HG02798 (cell line): ENCODE data around the gene TMIGD3.
A peak's percentile ranks its signal among the peaks of the same experiment; 100 is the strongest.

ENCODE experiments used
- ATAC-seq: cut with Tn5 transposase; IDR thresholded peaks from one replicate; pipeline ENCODE4 v1.9.1; 2021; ENCODE audit warnings: mild to moderate bottlenecking; ENCODE audit not compliant: unreplicated experiment, poor library complexity

The TMIGD3 gene

GRCh38 chr1:111450185-111450584, 53.2 kb downstream of the TMIGD3 start:
- ATAC-seq = no peak

DNA sequence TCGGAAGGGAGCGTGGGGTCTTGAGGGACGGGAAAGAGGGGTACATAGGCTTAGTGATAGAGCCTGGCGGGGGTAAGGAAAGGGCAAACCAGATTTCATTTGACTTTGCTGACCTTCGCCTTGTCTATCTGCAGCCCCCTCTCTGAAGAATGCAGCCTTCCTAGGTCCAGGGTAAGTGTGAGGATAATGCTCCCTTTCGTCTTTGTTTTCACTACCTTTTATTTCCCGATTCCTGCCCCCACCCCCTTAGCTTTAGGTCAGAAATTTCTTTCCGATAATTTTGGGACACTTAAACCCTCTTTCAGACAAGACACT, 53.8 kb downstream of the TMIGD3 start:
- no peak for ATAC-seq

DNA sequence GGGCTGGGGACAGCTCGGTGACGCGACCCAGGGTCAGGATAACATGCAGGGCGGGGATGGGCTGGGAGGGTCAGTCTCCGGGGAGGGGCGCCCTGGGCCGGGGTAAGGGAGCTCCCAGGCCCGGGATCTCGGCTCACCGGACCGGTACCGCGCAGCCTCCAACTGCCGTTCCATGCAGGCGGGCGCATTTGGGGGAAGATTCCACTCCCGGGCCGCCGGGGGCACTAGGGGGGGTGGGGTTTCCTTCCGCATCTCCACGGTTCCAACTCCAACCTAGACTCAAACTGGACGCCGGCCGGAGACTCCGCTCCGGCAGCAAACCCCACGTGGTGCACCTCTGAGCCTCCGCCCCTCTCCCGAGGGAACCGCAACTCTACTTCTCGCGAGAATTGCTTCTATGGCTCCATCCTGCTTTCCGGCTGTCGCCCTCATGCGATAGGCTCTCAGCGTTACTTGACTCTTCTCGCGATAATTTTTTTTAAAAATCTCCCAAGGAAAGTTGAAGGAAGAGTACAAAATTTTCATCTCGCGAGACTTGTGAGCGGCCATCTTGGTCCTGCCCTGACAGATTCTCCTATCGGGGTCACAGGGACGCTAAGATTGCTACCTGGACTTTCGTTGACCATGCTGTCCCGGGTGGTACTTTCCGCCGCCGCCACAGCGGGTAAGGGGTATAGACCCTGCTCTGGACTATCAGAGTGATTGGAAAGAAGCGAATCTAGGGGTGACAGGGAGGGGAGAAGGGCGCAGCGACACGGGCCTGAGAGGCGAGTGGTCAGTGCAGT, 54.3 kb downstream of the TMIGD3 start, which contains the start of the genes ATP5PB and WDR77:
Gene ATP5PB (plus strand): TSS at position 547 of the 785 bp plus-strand sequence. CDS start 78 bp downstream, at position 625.
Gene WDR77 (minus strand): TSS at position 339 of the 785 bp plus-strand sequence. CDS start 87 bp downstream, at position 252.
- peak; percentile 98 for ATAC-seq

DNA sequence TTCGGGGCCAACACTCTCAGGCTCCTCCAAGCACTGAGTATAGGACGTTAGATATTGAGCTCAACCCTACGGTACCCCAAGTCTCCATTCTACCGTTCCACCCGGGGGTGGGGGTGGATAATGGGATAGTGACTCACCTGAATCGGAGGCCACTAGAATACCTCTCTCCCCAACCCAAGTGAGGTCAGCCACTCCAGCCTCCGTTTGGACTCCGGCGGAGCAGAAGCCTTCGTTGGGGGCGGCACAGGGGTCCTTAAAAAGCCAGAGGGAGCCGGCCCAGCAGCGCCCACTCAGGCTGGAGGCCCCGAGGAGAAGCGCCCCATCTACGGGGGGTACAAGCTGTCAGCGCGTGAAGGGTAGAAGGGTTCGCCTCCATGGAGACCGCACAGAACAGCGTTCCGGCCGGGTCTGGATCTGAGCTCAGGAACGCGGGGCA, 54.9 kb downstream of the TMIGD3 start:
- peak; percentile 0 for ATAC-seq

DNA sequence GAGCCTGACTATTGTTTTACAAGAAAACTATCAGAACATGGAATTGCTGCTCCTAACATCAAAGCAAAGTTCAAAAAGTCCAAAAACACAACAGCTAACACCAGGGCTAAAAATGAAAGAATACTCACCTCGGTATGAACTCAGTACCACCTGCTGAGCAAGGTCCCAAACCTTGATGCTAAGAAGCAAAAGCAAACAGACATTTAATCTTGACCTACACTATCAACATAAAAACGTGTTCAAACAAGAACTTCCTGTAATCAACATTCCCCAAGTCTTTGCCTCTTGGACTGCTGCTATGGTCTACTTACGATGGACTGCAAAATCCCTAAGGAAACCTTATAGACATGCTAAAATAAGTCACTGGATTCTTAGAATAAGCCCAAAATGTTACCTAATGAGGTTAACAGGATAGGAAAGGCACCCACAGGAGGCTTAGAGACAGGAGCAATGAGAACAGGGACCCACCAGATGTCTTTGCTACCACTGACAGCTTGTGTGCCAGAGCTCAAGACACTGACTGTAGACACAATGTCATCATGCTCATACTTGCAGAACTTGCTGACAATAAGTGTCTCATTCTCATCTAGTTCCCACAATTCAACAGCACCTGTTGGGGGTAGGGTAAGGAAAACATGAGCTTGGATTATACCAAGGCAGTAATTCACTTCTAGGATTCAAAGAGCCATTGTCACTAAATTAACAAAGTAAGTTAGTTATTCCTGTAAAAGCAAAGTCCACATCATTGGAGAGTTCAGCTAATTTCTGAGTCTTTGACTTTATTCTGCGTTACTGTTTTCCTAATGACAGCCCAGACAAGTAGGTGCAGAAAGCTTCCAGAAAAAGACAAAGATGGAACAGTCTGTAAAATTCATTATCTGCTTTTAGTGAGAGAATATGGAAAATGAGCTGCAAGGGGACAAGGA, 56.2 kb downstream of the TMIGD3 start:
- no peak for ATAC-seq

- ATAC-seq = no peak
Measured at GRCh38 chr1:111446546-111446945, 56.9 kb downstream of the TMIGD3 start.

GRCh38 chr1:111444031-111444430, 59.4 kb downstream of the TMIGD3 start:
- ATAC-seq = no peak

GRCh38 chr1:111442457-111442856, 61.0 kb downstream of the TMIGD3 start:
- no peak for ATAC-seq

- no peak for ATAC-seq
Measured at GRCh38 chr1:111441573-111442192, 61.8 kb downstream of the TMIGD3 start.

- ATAC-seq = no peak
Measured at GRCh38 chr1:111439461-111440351, 63.7 kb downstream of the TMIGD3 start.

DNA sequence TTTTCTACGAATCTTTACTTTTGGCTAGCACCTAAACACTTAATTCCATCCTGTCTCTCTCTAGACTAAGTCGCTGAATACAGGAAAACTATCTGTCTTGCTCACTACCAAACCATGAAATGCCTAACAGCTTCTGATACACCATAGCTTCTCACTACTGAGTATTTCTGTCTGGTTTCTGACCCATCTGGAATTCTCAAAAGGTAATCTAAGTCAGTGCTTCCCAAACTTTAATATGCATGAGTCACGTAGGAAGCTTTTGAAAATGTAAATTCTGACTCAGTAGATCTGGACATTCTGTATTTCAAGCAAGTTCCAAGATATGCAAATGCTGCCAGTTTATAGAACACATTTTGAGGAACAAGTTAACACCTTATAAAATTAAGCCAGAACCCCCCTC, 66.7 kb downstream of the TMIGD3 start:
- ATAC-seq = no peak
